GM18873 (cell line): ENCODE measurements around the gene LHFPL6.

Source experiments
- ATAC-seq: cut with Tn5 transposase; IDR thresholded peaks from one replicate; pipeline ENCODE4 v1.9.1; 2021; ENCODE audit warnings: mild to moderate bottlenecking, moderate library complexity, moderate number of reproducible peaks; ENCODE audit not compliant: unreplicated experiment, low FRiP score

LHFPL6 gene

GRCh38 chr13:39322836-39323585, 280.0 kb downstream of the LHFPL6 start:
- ATAC-seq, result no peak

GRCh38 chr13:39321574-39321973, 281.4 kb downstream of the LHFPL6 start:
- no peak for ATAC-seq

- no peak for ATAC-seq
These were observed 284.8 kb downstream of the LHFPL6 start for GRCh38 chr13:39318161-39318560.

GRCh38 chr13:39317291-39317690, 285.7 kb downstream of the LHFPL6 start:
- no peak for ATAC-seq

DNA sequence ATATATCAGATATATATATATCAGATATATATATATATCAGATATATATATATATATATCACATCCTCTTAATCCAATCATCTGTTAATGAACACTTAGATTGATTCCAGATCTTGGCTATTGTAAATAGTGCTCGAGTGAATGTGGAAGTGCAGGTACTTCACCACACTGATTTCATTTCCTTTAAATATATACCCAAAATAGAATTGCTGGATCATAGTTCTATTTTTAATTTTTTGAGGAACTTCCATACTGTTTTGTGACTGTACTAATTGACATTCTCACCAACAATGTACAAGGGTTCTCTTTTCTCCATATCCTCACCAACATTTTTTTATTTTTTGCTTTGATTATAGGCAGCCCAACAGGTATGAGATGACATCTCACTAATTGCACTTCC, 287.2 kb downstream of the LHFPL6 start:
- no peak for ATAC-seq

DNA sequence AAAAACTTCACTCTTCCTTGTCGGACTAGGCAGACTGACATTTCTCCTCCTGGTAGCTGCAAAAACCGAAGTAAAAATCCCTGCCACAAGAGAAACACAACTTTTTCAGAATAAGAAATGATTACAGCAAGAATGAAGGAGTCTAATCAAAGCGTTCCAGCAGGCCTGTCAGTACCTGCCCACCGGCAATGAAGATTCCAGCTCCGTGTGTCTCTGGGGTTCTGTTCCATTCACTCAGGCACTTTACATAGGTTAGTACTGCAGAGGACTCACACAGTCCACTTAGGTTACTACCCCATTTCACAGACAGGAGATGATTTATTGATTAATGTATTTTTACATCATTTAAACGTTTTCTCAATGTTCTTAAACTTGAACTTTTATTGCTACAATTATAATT, 289.3 kb downstream of the LHFPL6 start:
- ATAC-seq, result no peak

- ATAC-seq, result no peak
These were observed 290.4 kb downstream of the LHFPL6 start for GRCh38 chr13:39312596-39312995.

DNA sequence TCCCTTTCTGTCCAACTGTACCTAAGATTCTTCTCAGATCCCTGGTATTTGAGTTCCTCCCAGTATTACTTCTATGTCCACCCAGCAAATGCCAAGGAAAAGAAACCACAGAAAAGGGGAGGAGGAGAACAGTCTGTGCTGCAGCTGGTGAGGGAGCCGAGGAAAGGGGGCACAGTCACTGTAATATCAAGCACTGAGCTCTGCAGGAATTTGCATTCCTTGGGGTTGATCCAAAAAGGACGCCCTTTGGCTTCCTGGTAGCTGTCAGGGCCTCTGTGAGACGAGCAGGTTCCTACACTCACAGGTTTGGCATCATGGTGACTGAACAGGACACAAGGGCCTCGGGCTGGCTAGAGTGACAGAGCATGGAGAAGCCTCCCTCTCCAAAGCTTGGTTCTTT, 291.4 kb downstream of the LHFPL6 start:
- ATAC-seq, result no peak

DNA sequence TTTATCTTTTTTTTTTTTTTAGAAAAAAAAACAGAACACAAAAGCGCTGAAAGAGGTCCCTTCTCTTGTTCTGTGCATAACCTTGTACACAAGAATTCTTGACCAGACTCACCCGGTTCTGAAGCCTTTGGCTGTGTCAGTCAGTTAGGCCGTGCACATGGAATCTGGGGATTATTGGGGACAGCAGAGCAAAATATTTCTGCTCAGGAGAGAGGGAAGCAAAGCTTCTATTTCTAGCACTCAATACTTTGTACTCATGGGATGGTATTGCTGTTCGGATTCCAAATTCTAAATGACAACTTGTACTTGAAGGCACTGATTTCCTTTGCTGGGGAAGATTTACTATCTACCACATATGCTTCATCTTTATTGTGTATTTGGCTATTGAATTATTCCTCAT, 292.0 kb downstream of the LHFPL6 start:
- ATAC-seq, result no peak

DNA sequence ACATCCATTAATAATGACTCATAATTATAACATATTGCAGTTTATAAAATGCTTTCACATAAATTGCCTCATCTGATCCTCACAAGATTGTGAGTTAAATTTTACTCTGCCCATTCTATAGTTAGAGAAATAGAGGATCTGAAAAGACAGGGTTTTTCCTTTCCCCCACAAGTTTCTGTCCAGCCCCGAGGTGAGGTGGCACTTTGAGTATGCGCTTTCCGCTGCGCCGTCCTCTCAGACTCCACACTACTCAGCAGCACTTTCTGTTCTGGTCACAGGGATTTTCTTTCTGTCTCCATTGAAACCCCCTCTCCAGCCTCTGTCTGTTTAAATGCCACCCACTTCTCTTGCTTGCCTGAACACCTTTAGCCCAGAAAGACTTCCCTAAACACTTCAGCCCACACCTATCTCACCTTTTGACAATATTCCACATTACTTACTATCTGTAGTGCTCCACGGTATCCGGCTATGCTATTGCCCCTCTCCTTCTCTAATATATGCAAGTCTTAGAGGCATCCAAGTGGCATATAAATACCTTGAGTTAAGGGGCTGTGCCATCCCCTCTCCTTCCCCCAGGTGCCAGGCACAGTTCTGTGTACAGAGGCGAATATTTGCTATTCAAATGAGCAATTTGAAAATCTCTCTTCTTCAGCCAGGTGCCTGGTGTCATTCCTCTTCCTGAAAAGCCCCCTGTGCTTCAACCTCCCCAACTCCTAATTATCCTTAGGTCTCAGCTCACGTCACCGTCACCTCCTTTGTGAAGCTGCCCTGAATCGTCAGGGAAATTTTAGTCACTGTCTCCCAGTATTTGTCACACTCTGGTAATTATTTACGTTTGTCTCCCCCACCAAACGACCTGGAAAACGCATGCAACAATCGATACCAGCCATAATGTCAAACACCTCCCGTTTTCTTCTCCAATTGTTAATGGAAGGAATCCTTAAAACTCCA, 296.1 kb downstream of the LHFPL6 start:
- ATAC-seq, result peak; percentile 98

DNA sequence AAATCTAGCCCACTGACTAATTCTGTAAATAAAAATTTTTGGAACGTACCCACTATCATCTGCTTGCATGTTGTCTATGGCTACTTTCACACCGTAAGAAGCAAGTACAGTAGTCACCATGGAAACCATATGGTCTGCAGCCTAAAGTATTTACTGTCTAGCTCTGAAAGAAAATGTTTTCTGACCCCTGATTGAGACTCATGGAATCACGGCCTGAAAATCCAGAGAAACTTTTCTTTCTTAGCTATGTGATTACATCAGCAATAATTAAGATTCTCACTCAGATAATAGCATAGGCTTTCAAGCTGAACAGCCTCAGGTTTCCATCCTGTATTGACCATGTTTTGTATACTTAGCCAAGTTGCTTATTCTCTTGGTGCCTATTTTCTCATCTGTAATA, 300.2 kb downstream of the LHFPL6 start:
- no peak for ATAC-seq

GRCh38 chr13:39298951-39299350, 304.0 kb downstream of the LHFPL6 start:
- no peak for ATAC-seq

GRCh38 chr13:39297664-39298171, 305.3 kb downstream of the LHFPL6 start:
- no peak for ATAC-seq

- no peak for ATAC-seq
These were observed 306.0 kb downstream of the LHFPL6 start for GRCh38 chr13:39297023-39297422.

GRCh38 chr13:39296193-39296592, 306.8 kb downstream of the LHFPL6 start:
- ATAC-seq, result no peak
